Measurements from ENCODE around the gene TBKBP1. TPM values are rescaled to one million over a fixed set of nuclear protein-coding genes. Genes with fewer than 3 reads are reported as not detected.
A peak's percentile ranks its signal among the peaks of the same experiment; 100 is the strongest.

Gene TBKBP1
- total and polyA plus RNA-seq, 9 donors = 6.0 to 28.8 (median 22.8) TPM

- DNase-seq = no peak
- H3K27me3 ChIP-seq = no peaks in the 10 kb centered on the region
- no peak overlapping the region for H3K4me3 ChIP-seq
- no peaks in the 10 kb centered on the region for H3K36me3 ChIP-seq
- TF ChIP-seq, protein P1, sequence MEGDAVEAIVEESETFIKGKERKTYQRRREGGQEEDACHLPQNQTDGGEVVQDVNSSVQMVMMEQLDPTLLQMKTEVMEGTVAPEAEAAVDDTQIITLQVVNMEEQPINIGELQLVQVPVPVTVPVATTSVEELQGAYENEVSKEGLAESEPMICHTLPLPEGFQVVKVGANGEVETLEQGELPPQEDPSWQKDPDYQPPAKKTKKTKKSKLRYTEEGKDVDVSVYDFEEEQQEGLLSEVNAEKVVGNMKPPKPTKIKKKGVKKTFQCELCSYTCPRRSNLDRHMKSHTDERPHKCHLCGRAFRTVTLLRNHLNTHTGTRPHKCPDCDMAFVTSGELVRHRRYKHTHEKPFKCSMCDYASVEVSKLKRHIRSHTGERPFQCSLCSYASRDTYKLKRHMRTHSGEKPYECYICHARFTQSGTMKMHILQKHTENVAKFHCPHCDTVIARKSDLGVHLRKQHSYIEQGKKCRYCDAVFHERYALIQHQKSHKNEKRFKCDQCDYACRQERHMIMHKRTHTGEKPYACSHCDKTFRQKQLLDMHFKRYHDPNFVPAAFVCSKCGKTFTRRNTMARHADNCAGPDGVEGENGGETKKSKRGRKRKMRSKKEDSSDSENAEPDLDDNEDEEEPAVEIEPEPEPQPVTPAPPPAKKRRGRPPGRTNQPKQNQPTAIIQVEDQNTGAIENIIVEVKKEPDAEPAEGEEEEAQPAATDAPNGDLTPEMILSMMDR (IDR thresholded peaks at IDR 0.05) = no peak
- TF ChIP-seq EP300 (IDR thresholded peaks at IDR 0.05) = no peak
- TF ChIP-seq POLR2A (IDR thresholded peaks at IDR 0.05) = no peak
- peaks cover 3% of the 10 kb centered on the region for H3K4me1 ChIP-seq (ENCODE audit: insufficient read depth)
- no peaks in the 10 kb centered on the region for H3K9me3 ChIP-seq
- WGBS, 3 donors = 56 to 72% (median 64%) methylated on average over 2 of the region's 2 CpGs
- intact Hi-C loops (cut with DNase I) = no loop called here
- H3K27ac ChIP-seq = no peak overlapping the region
These were observed 40.5 kb upstream of the TBKBP1 start for GRCh38 chr17:47653442-47653841.

DNA sequence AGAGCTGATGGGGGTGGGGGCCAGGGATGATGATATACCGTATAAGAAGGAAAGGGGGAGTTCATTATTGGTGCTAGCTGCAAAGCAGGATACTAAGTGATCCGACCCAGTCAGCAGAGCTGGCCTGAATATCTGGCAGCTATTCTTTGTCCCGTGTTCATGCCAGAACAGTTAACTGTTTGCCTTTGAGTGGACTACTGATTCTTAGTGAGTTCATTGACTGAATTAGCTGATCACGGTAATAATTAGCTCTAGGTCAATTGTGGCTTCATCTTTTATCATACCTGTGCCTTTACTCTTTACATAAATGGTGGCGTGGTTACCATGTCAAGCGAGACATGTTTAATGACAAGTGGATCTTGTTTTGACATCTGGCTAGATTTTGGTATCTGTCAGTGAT is 39.0 kb upstream of the TBKBP1 start:
- Histone ChIP-seq H3K36me3 (no peaks in the 10 kb centered on the region), H3K27ac (no peak overlapping the region), H3K4me3 (no peak overlapping the region), H3K27me3 (no peaks in the 10 kb centered on the region), H3K9me3 (no peaks in the 10 kb centered on the region), H3K4me1 (ENCODE audit: insufficient read depth) (peaks cover 3% of the 10 kb centered on the region)
- TF ChIP-seq, protein P1 (IDR thresholded peaks at IDR 0.05) = no peak
- TF ChIP-seq EP300 (IDR thresholded peaks at IDR 0.05) = no peak
- TF ChIP-seq POLR2A (IDR thresholded peaks at IDR 0.05) = no peak
- DNase-seq = no peak
- intact Hi-C loops (cut with DNase I) = no loop called here
- 42 to 45% (median 44%) methylated on average over 6 of the region's 6 CpGs for WGBS, 3 donors

DNA sequence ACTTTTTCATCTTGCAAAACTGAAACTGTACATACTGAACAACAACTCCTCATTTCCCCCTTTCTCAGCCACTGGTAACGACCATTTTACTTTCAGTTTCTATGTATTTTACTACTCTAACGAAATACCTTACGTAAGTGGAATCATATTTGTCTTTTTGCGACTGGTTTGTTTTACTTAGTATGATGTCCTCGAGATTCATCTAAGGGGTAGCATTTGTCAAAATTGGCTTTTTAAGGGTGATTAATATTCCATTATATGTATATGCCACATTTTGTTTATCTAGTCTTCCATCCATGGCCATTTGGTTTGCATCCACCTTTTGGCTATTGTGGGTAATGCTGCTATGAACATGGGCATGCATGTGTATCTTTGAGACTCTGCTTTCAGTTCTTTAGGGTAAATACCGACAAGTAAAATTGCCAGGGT is 33.9 kb upstream of the TBKBP1 start:
- H3K27ac ChIP-seq = no peak overlapping the region
- H3K27me3 ChIP-seq = no peaks in the 10 kb centered on the region
- H3K4me1 ChIP-seq (ENCODE audit: insufficient read depth) = no peaks in the 10 kb centered on the region
- no peaks in the 10 kb centered on the region for H3K9me3 ChIP-seq
- 56 to 70% (median 63%) methylated on average over 6 of the region's 6 CpGs for WGBS, 3 donors
- intact Hi-C loops (cut with DNase I) = no loop called here
- H3K4me3 ChIP-seq = no peak overlapping the region
- no peak for DNase-seq
- no peaks in the 10 kb centered on the region for H3K36me3 ChIP-seq
- TF ChIP-seq, protein P1 (IDR thresholded peaks at IDR 0.05) = no peak
- TF ChIP-seq EP300 (IDR thresholded peaks at IDR 0.05) (no peak), POLR2A (IDR thresholded peaks at IDR 0.05) (no peak)

DNA sequence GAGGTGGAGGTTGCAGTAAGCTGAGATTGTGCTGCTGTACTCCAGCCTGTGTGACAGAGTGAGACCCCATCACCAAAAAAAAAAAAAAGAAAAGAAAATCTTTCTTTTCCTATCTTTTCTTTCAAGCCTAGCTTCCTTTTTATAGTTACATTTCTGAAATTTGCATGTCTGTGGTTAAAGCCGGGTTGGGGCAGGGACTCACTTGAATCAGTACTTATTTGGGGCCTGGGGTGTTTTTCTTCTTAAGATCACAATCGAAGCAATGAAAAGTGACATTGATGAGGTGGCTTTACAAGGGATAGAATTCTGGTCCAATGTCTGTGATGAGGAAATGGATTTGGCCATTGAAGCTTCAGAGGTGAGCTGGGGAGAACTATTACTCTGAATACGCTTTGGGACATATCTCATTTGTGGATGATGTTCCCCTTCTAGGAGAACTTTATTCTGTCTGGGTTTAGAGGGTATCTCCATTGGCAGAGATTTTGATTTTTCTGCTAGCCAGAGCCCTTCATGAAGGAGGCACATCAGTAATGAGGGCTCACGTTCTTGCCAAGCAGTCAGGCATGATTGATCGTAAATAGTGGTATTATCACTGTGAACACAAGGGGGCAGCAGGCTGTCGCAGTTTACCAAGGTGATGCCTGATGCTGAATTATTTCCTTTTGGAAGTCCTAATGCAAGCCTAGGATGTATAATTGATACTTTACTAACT is 29.9 kb upstream of the TBKBP1 start:
- H3K4me1 ChIP-seq (ENCODE audit: insufficient read depth) = no peaks in the 10 kb centered on the region
- TF ChIP-seq, protein P1 (IDR thresholded peaks at IDR 0.05) = peak; percentile 49 to 68 (median 51)
- TF ChIP-seq EP300 (IDR thresholded peaks at IDR 0.05) = no peak
- no peaks in the 10 kb centered on the region for H3K9me3 ChIP-seq
- no peaks in the 10 kb centered on the region for H3K36me3 ChIP-seq
- no peak overlapping the region for H3K27ac ChIP-seq
- intact Hi-C loops (cut with DNase I) = no loop called here
- WGBS, 3 donors = 45 to 46% (median 46%) methylated on average over 6 of the region's 6 CpGs
- peak in 2 of 5 donors; percentile 44 to 58 for DNase-seq
- no peaks in the 10 kb centered on the region for H3K27me3 ChIP-seq
- no peak overlapping the region for H3K4me3 ChIP-seq

All from ovary (tissue), 9 donors.